Esophagus squamous epithelium (tissue), 5 donors: ENCODE results near the gene MSH4. TPM values are rescaled to one million over a fixed set of nuclear protein-coding genes. Genes with fewer than 3 reads are reported as not detected.
"Not testable (repeated sequence)": the region's sequence is repeated elsewhere in the genome, so short reads cannot be mapped to it uniquely, and the experiment has no call there.

ENCODE experiments used
- DNase-seq: peaks from one replicate; lab custom pipeline; 2025; lab: John Stamatoyannopoulos, UW
- H3K27ac ChIP-seq, 4 donors: fragments of 200-600 bp; sonication (generic); one replicate each; pipeline ENCODE4 v1.5.1; 2016 to 2019; ENCODE audit warnings: mild to moderate bottlenecking in 1 of 4
- H3K27me3 ChIP-seq, 4 donors: fragments of 200-600 bp; sonication (generic); 1 replicate in 3 of 4; 2 replicates in 1 of 4; pipeline versions ENCODE4 v1.5.1 to v1.6.0; 2017 to 2021; ENCODE audit warnings: antibody characterized with exemption in 1 of 4
- H3K36me3 ChIP-seq, 3 donors: fragments of 200-600 bp; sonication (generic); one replicate each; pipeline ENCODE4 v1.5.1; 2016 to 2019
- H3K4me1 ChIP-seq, 3 donors: fragments of 200-600 bp; sonication (generic); one replicate each; pipeline ENCODE4 v1.5.1; 2017 to 2019
- H3K4me3 ChIP-seq, 4 donors: fragments of 200-600 bp; sonication (generic); 1 replicate in 3 of 4; 2 replicates in 1 of 4; pipeline ENCODE4 v1.5.1; 2016 to 2019; ENCODE audit warnings: mild to moderate bottlenecking in 2 of 4, moderate library complexity in 1 of 4
- H3K9me3 ChIP-seq, 3 donors: fragments of 200-600 bp; sonication (generic); one replicate each; pipeline ENCODE4 v1.5.1; 2016 to 2019
- POLR2A ChIP-seq, 4 donors: fragments of 450-650 bp; IDR thresholded peaks; one replicate each; pipeline ENCODE4 v1.6.1; 2017; ENCODE audit warnings: antibody characterized with exemption in 4 of 4, mild to moderate bottlenecking in 4 of 4, moderate library complexity in 3 of 4
- WGBS, 2 donors: methylation state at CpG; one replicate each; pipeline ENCODE4 v1.1.5; 2018; 5-methylcytosine and 5-hydroxymethylcytosine counted together
- intact Hi-C: fragments of 100-400 bp; cut with DNase I; formaldehyde crosslinking; loops from one replicate; pipeline ENCODE4 v1.15.0; 2022
- total RNA-seq, 4 donors: library from RNA; depleted of rRNA; stranded (reverse); fragments of >200 nt; gene quantifications; one replicate each; pipeline ENCODE4 v1.1.0, GENCODE V29; 2016
- TF ChIP-seq, protein P1 (sequence below), 6 experiments: fragments of 450-650 bp in 4 of 6; fragments of 200-600 bp in 2 of 6; sonication (generic) in 2 of 6; IDR thresholded peaks; one replicate each; pipeline ENCODE4 v1.5.1; 2016 to 2019; ENCODE audit warnings: antibody characterized with exemption in 6 of 6, mild to moderate bottlenecking in 4 of 6, moderate library complexity in 4 of 6
- donor health status: DM: yes; HTN: yes; CAD: no.

MSH4 gene
- total RNA-seq, 4 donors from 2014 or later = 0.35 to 0.38 TPM; not detected in 2

DNA sequence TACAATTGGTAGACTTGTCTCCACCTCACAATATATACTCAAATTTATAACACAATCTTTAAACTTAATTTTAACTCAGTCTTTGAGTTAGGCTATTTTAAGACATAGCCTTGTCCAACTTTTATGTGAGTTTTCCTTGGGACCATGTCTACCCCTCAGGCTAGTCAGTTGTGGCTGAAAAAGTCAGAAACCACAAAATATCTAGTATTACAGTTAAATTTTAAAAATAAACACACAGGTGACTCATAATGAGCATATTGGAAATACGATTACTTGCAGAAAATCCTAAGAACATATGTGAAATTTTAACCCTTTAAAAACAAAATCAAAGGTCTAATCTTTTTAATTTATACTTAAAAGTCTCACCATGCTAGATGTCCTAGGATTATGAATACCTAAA is 140.4 kb downstream of the MSH4 start:
- intact Hi-C loops = no loop called here

DNA sequence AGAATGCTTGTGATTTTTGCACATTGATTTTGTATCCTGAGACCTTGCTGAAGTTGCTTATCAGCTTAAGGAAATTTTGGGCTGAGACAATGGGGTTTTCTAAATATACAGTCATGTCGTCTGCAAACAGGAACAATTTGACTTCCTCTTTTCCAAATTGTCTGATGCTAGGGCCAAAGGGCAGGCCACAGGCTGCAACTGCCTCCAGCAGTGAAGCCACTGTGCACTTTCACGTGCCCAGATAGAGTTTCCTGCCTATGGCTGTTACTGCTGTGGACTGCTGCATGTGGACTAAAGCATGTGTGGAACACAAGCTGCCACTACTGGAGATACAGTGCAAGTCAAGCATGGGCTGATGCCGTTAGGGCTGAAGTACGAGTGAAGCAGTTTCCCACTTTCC is 146.4 kb downstream of the MSH4 start:
- intact Hi-C loops, H3K9me3 ChIP-seq, H3K36me3 ChIP-seq, H3K4me3 ChIP-seq, H3K27ac ChIP-seq, H3K27me3 ChIP-seq, H3K4me1 ChIP-seq, DNase-seq: not testable (repeated sequence)
- 62 to 93% methylated on average over 2 of the region's 4 CpGs for WGBS, 2 donors

More for the DNA sequence above, 140.4 kb downstream of the MSH4 start:
- Histone ChIP-seq H3K27ac (no peak overlapping the region), H3K36me3 (no peaks in the 10 kb centered on the region), H3K27me3 (no peaks in the 10 kb centered on the region), H3K9me3 (no peaks in the 10 kb centered on the region), H3K4me3 (no peak overlapping the region), H3K4me1 (no peaks in the 10 kb centered on the region)
- TF ChIP-seq, protein P1, sequence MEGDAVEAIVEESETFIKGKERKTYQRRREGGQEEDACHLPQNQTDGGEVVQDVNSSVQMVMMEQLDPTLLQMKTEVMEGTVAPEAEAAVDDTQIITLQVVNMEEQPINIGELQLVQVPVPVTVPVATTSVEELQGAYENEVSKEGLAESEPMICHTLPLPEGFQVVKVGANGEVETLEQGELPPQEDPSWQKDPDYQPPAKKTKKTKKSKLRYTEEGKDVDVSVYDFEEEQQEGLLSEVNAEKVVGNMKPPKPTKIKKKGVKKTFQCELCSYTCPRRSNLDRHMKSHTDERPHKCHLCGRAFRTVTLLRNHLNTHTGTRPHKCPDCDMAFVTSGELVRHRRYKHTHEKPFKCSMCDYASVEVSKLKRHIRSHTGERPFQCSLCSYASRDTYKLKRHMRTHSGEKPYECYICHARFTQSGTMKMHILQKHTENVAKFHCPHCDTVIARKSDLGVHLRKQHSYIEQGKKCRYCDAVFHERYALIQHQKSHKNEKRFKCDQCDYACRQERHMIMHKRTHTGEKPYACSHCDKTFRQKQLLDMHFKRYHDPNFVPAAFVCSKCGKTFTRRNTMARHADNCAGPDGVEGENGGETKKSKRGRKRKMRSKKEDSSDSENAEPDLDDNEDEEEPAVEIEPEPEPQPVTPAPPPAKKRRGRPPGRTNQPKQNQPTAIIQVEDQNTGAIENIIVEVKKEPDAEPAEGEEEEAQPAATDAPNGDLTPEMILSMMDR (IDR thresholded peaks at IDR 0.05) = no peak
- TF ChIP-seq POLR2A (IDR thresholded peaks at IDR 0.05) = no peak
- DNase-seq = no peak
- 4 to 11% methylated on average over 1 of the region's 1 CpG for WGBS, 2 donors

- DNase-seq = no peak
- no peak overlapping the region for H3K4me3 ChIP-seq
- H3K4me1 ChIP-seq = no peaks in the 10 kb centered on the region
- intact Hi-C loops = no loop called here
- no peak overlapping the region for H3K27ac ChIP-seq
- H3K36me3 ChIP-seq = no peaks in the 10 kb centered on the region
- 79 to 85% methylated on average over 3 of the region's 3 CpGs for WGBS, 2 donors
- no peaks in the 10 kb centered on the region for H3K27me3 ChIP-seq
- TF ChIP-seq, protein P1 (IDR thresholded peaks at IDR 0.05) = no peak
- TF ChIP-seq POLR2A (IDR thresholded peaks at IDR 0.05) = no peak
- no peaks in the 10 kb centered on the region for H3K9me3 ChIP-seq
Measured at GRCh38 chr1:75950176-75950575, 153.5 kb downstream of the MSH4 start.

DNA sequence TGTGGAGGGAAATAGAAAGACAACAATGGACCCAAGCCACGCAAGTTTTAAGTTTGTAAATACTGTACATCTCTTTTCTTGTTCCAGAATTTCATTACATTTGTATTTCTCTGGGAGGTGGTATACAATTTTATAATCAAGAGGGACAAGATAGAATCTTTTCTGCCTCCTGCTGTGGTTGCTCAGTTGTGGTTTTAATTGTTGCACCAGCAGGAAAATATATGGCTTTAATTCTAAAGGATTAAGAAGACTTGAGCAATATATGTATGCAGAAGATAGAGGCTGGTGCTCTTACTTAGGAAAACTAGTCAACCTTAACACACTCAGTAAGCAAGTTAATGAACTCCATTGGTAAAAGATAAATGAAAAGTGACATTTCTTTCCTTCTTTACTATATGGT is 155.3 kb downstream of the MSH4 start:
- no peaks in the 10 kb centered on the region for H3K36me3 ChIP-seq
- no peak overlapping the region for H3K4me3 ChIP-seq
- DNase-seq = no peak
- intact Hi-C loops = no loop called here
- no peaks in the 10 kb centered on the region for H3K4me1 ChIP-seq
- WGBS, 2 donors = 75 to 78% methylated on average over 1 of the region's 1 CpG
- H3K9me3 ChIP-seq = no peaks in the 10 kb centered on the region
- TF ChIP-seq, protein P1 (IDR thresholded peaks at IDR 0.05) = no peak
- TF ChIP-seq POLR2A (IDR thresholded peaks at IDR 0.05) = no peak
- H3K27ac ChIP-seq = no peak overlapping the region
- H3K27me3 ChIP-seq = no peaks in the 10 kb centered on the region

- H3K9me3 ChIP-seq = no peaks in the 10 kb centered on the region
- H3K4me3 ChIP-seq = no peak overlapping the region
- no peaks in the 10 kb centered on the region for H3K27me3 ChIP-seq
- H3K36me3 ChIP-seq = no peaks in the 10 kb centered on the region
- intact Hi-C loops = no loop called here
- DNase-seq = no peak
- WGBS, 2 donors = 78 to 92% methylated on average over 4 of the region's 4 CpGs
- no peak for TF ChIP-seq POLR2A (IDR thresholded peaks at IDR 0.05)
- TF ChIP-seq, protein P1 (IDR thresholded peaks at IDR 0.05) = no peak
- no peaks in the 10 kb centered on the region for H3K4me1 ChIP-seq
- H3K27ac ChIP-seq = no peak overlapping the region
Measured at GRCh38 chr1:75953461-75953860, 156.8 kb downstream of the MSH4 start.

GRCh38 chr1:75954586-75954985 is 157.9 kb downstream of the MSH4 start:
- Histone ChIP-seq H3K27me3 (no peaks in the 10 kb centered on the region), H3K9me3 (no peaks in the 10 kb centered on the region), H3K36me3 (no peaks in the 10 kb centered on the region), H3K4me1 (no peaks in the 10 kb centered on the region), H3K27ac (no peak overlapping the region), H3K4me3 (no peak overlapping the region)
- DNase-seq = no peak
- TF ChIP-seq POLR2A (IDR thresholded peaks at IDR 0.05) = no peak
- TF ChIP-seq, protein P1 (IDR thresholded peaks at IDR 0.05) = no peak
- intact Hi-C loops = no loop called here
